Panc1 (cell line): ENCODE results near the gene POLE3. TPM values are rescaled to one million over a fixed set of nuclear protein-coding genes. Genes with fewer than 3 reads are reported as not detected.
A peak's percentile ranks its signal among the peaks of the same experiment; 100 is the strongest.

Source experiments
- ATAC-seq: fragments of 200-7000 bp; cut with Tn5 transposase; 2 replicates; pipeline ENCODE4 v1.9.1; 2020; ENCODE audit warnings: mild to moderate bottlenecking, moderate library complexity
- BruUV-seq: library from RNA; stranded (reverse); fragments of 400-500 nt; replicated peaks from 2 replicates; lab custom pipeline; 2021; lab: Mats Ljungman, UMichigan
- CTCF ChIA-PET: fragments of 300-600 bp; sonication (Branson Sonifier 250); formaldehyde crosslinking; loops from one replicate; lab custom pipeline; 2022; ENCODE audit warnings: antibody characterized with exemption; lab: Charles Lee
- POLR2A ChIA-PET: fragments of 300-600 bp; sonication (Branson Sonifier 250); formaldehyde crosslinking; loops from one replicate; lab custom pipeline; 2022; ENCODE audit warnings: antibody characterized with exemption; lab: Charles Lee
- DNase-seq: peaks from one replicate; pipeline ENCODE4 v3.0.0-alpha.2; 2010; ENCODE audit warnings: low read depth, low spot score
- H3K27ac ChIP-seq: 2 replicates; pipeline ENCODE4 v1.5.1; 2011; ENCODE audit warnings: mild to moderate bottlenecking, low read length, inconsistent platforms
- H3K27me3 ChIP-seq: fragments of 200-500 bp; sonication (Bioruptor generic); 2 replicates; pipeline ENCODE4 v1.6.0; 2014; ENCODE audit warnings: low read length, inconsistent platforms; ENCODE audit not compliant: control insufficient read depth, insufficient read depth
- H3K36me3 ChIP-seq: fragments of 200-500 bp; sonication (Bioruptor generic); 2 replicates; pipeline ENCODE4 v1.5.1; 2014; ENCODE audit warnings: inconsistent platforms, mild to moderate bottlenecking, low read length, moderate library complexity; ENCODE audit not compliant: control insufficient read depth, insufficient read depth
- H3K4me1 ChIP-seq: 2 replicates; pipeline ENCODE4 v1.5.1; 2011; ENCODE audit warnings: inconsistent platforms, mild to moderate bottlenecking, low read length, moderate library complexity; ENCODE audit not compliant: control insufficient read depth, insufficient read depth
- H3K4me3 ChIP-seq, 2 experiments: 2 replicates each; pipeline ENCODE4 v1.5.1; 2011 to 2012; ENCODE audit warnings: low read depth in 2 of 2, low read length in 2 of 2, mild to moderate bottlenecking in 2 of 2, inconsistent platforms in 1 of 2, moderate library complexity in 1 of 2
- H3K9me3 ChIP-seq: fragments of 200-500 bp; sonication (Bioruptor generic); 2 replicates; pipeline ENCODE4 v1.5.1; 2014; ENCODE audit warnings: low read depth, mild to moderate bottlenecking, inconsistent platforms, low read length, moderate library complexity; ENCODE audit not compliant: control insufficient read depth, insufficient read depth
- CTCF ChIP-seq: fragments of 450-650 bp; IDR thresholded peaks from 2 replicates; pipeline ENCODE4 v1.5.1; 2017; ENCODE audit warnings: mild to moderate bottlenecking
- POLR2AphosphoS5 ChIP-seq: IDR thresholded peaks from 2 replicates; pipeline ENCODE4 v1.6.1; 2012; ENCODE audit warnings: mild to moderate bottlenecking, low read depth, low read length, moderate library complexity
- REST ChIP-seq, 2 experiments: IDR thresholded peaks; 2 replicates each; pipeline ENCODE4 v1.6.1; 2011 to 2012; ENCODE audit warnings: low read depth in 2 of 2, control low read depth in 1 of 2, low read length in 1 of 2, mild to moderate bottlenecking in 1 of 2, moderate library complexity in 1 of 2; ENCODE audit not compliant: insufficient read depth in 1 of 2
- SIN3A ChIP-seq: IDR thresholded peaks from 2 replicates; pipeline ENCODE4 v1.6.1; 2012; ENCODE audit warnings: low read depth, mild to moderate bottlenecking, low read length, moderate library complexity, borderline replicate concordance; ENCODE audit not compliant: insufficient read depth
- TCF7L2 ChIP-seq: IDR thresholded peaks from 2 replicates; pipeline ENCODE4 v1.6.1; 2011; ENCODE audit warnings: mild to moderate bottlenecking, low read depth, low read length, inconsistent platforms
- in situ Hi-C: cut with HindIII; loops from 2 replicates; pipeline ENCODE4 v1.10.0; 2016; ENCODE audit warnings: low sequenced_read_pairs, low pct_unique_long_range_greater_than_20kb
- intact Hi-C: fragments of 100-400 bp; cut with micrococcal nuclease; formaldehyde crosslinking; loops from one replicate; pipeline ENCODE4 v1.10.0; 2022; ENCODE audit not compliant: unreplicated experiment
- total RNA-seq: library from RNA; stranded (reverse); gene quantifications from one replicate; pipeline ENCODE4 v1.2.1, GENCODE V29; 2021; ENCODE audit not compliant: unreplicated experiment

Gene POLE3
- total RNA-seq, 1 experiment from 2014 or later = 48.5 TPM

GRCh38 chr9:113449376-113449775 lies 38.9 kb upstream of the POLE3 start:
- H3K27ac ChIP-seq = no peak overlapping the region
- TF ChIP-seq POLR2AphosphoS5 (no peak), CTCF (no peak)
- in situ Hi-C loops (no loop called here), intact Hi-C loops (loop anchor here (5.0 kb wide), 1 partner anchor 208 kb away; no protein-coding TSS in a partner anchor)
- no peaks in the 10 kb centered on the region for H3K9me3 ChIP-seq
- no peaks in the 10 kb centered on the region for H3K27me3 ChIP-seq
- ChIA-PET POLR2A (no interaction called here), CTCF (no interaction called here)
- no peak overlapping the region for H3K4me3 ChIP-seq
- no peak for ATAC-seq
- BruUV-seq = no TSS peak
- DNase-seq = no peak
- H3K4me1 ChIP-seq = no peaks in the 10 kb centered on the region
- H3K36me3 ChIP-seq = no peaks in the 10 kb centered on the region

- Histone ChIP-seq H3K4me1 (no peaks in the 10 kb centered on the region), H3K9me3 (no peaks in the 10 kb centered on the region), H3K27me3 (no peaks in the 10 kb centered on the region), H3K4me3 (no peak overlapping the region), H3K27ac (no peak overlapping the region), H3K36me3 (no peaks in the 10 kb centered on the region)
- DNase-seq (peak; percentile 25), ATAC-seq (peak; percentile 51; the same call in 1 of the 2 replicates)
- ChIA-PET CTCF (interaction anchor here (0.6 to 2.4 kb wide), 4 partner anchors 20 to 211 kb away, joined by 4 to 10 read pairs (median 5); no protein-coding TSS in a partner anchor), POLR2A (no interaction called here)
- intact Hi-C loops (loop anchor here (2.0 to 5.0 kb wide), 2 partner anchors 144 to 211 kb away; no protein-coding TSS in a partner anchor), in situ Hi-C loops (no loop called here)
- TF ChIP-seq REST (IDR thresholded peaks at IDR 0.05; ENCODE audit: insufficient read depth in 1 of 2, low read depth in 2 of 2, low read length in 1 of 2) = no peak
- TF ChIP-seq TCF7L2 = no peak
- TF ChIP-seq SIN3A = no peak
- peak; percentile 52; the same call in 1 of the 2 replicates for TF ChIP-seq CTCF
- no TSS peak for BruUV-seq
Measured at GRCh38 chr9:113446323-113446740, 35.9 kb upstream of the POLE3 start.
